GM18507 (cell line): ENCODE results near the gene TMCC1.
"Not testable (repeated sequence)": the region's sequence is repeated elsewhere in the genome, so short reads cannot be mapped to it uniquely, and the experiment has no call there.

Experiments
- DNase-seq: peaks from one replicate; pipeline ENCODE4 v3.0.0; 2011; ENCODE audit warnings: low read depth; ENCODE audit not compliant: insufficient read length; ENCODE audit errors: extremely low spot score
- FAIRE-seq: peaks from 2 replicates; lab custom pipeline; 2011; peaks lifted over from hg19 to GRCh38; lab: Jason Lieb, UNC

Gene TMCC1

DNA sequence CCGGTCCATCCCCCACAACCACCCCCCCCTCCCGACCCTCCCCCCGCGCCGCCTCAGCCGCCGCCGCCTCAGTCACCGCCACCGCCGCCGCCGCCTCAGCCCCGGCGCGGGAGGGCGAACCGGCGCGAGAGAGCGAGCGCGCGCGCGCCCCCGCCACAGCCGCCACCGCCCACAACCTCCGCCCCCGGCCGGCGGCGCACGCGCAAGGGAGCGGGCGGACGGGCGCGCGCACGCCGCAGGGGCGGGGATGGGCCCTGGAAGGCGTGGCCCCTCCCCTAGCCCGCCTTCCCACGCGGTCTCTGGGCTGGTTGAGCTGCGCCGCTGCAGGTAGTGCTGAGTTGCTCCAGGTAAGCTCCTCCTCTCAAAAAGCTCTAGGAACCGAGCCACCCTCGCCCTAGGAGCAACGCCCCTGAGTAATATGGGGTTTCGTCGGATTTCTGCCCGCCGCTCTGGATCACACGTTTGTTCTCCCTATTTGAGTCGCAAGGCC lies at the start of gene TMCC1:
TSS of gene TMCC1 (minus strand) at position 131 of the 490 bp plus-strand sequence.
- FAIRE-seq (peak; percentile 86), DNase-seq (peak; percentile 95)

DNA sequence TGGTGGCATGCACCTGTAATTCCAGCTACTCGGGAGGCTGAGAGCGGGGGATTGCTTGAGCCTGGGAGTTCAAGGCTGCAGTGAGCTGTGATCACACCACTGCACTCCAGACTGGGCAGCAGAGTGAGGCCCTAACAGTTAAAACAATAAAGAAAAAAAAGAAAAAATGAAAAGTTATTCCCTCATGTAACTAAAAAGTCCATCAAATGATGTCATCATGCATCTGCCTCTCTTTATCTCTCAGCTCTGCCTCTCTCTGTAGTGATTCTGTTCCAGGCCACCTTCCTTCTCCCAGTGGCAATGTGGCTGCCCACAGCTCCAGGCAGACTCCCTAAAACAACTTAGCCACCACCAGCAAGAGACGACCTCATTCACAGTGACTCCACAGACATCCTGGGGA lies 49.5 kb upstream of the TMCC1 start:
- no peak for DNase-seq
- no peak for FAIRE-seq

DNA sequence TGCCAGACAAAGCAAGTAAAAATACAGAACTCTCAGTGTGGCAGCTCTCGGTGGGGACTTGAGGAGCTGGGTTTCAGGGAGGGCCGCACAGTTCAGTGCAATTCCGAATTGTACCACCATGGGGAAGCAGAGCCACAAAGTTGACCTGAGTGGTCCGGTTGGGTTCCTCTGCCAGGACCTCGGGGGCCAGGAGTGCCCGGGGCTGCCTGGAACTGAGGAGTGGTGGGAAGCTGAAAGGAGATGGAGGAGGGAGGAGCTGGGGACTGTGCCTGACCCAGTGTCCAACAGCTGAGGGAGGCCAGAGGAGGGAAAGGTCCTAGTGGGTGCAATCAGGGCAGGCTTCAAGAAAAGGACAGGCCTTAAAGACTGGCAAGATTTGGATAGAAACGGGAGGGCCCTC lies 48.8 kb upstream of the TMCC1 start:
- FAIRE-seq (peak; percentile 76), DNase-seq (peak; percentile 29)

DNA sequence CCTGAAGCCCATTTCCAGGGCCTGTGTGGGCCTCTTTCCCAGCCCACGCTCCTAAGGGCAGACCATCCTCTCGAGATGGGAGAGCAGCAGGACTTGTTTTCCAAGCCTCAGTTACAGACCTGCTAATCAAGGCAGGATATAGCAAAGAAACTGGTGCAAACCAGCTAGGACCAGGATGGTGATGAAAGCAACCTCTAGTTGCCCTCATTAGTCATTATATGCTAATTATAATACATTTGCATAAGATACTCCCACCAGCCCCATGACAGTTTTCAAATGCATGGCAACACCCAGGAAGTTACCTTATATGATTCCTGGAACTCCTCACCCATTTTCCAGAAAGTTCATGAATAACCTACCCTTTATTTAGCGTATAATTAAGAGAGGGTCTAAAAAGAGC lies 46.6 kb upstream of the TMCC1 start:
- no peak for FAIRE-seq

DNA sequence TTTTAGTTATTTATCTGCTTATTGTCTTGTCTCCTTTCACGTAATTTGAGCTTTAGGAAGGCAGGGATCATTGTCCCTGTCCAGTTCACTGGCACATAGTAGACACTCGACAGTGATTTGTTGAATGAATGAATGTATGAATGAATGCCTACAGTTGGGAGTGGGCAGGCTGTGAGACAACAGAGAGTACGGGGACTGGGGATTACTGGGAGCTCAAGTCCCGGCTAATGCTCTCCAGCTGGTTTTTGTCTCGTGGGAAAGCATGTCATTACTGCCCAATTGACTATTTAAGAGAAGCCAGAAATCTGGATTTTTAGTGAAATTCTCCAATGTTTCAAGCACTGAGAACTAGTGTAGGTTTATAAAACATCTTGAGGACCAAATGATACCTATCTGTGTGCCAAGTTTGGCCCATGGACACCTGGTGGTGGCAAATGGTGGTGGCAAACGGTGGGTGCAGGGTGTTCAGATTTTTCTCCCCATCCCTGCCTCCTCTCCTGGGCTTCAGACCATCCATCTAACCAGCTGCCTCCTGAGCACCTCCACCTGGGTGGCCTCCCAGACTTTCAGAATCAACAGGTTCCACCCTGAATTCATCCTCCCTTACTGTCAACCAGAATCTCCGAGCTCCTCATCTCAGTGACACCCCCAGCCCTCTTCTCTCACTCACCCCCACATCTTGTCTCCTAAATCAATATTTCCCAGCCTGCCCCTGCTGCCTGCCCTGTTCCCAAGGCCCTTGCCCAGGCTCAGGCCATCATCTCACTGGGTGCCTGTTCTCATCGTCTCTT lies 44.8 kb upstream of the TMCC1 start:
- FAIRE-seq = no peak
- no peak for DNase-seq

More for the DNA sequence above, 46.6 kb upstream of the TMCC1 start:
- no peak for DNase-seq

DNA sequence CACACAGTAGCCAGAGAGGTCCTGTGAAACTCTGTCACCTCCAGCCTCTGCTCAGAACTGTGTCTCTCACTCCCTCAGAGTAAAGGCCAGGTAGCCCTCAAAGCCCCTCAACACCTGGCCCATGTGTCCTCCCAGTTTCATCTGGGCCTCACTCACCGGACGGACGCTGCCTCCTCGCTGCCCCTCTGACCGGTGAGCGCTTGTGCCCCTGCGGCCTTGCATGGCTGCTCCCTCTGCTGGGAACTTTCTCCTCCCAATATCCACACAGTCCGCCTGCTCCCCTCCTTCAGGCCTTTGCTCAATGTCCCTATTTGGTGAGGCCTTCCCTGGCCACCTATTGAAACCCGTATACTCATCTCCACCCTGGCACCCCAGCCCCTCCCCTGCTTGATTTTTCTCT lies 44.2 kb upstream of the TMCC1 start:
- DNase-seq (no peak), FAIRE-seq (no peak)

DNA sequence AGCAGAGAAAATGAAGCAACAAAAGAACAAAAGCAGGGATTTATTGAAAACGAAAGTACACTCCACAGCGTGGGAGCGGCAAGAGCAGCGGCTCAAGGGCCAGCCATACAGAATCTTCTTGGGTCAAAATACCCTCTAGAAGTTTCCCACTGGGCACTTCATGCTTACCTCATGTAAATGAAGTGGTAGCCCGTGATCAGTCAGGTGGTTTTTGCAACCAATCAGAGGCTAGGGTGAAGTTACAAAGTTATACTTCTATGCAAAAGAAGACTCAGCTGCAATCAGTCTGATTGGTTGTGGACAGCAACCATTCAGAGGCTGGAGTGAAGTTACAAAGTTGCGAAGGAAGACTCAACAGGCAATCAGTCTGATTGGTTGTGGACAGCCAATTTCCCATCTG lies 43.2 kb upstream of the TMCC1 start:
- no peak for DNase-seq
- FAIRE-seq = no peak

DNA sequence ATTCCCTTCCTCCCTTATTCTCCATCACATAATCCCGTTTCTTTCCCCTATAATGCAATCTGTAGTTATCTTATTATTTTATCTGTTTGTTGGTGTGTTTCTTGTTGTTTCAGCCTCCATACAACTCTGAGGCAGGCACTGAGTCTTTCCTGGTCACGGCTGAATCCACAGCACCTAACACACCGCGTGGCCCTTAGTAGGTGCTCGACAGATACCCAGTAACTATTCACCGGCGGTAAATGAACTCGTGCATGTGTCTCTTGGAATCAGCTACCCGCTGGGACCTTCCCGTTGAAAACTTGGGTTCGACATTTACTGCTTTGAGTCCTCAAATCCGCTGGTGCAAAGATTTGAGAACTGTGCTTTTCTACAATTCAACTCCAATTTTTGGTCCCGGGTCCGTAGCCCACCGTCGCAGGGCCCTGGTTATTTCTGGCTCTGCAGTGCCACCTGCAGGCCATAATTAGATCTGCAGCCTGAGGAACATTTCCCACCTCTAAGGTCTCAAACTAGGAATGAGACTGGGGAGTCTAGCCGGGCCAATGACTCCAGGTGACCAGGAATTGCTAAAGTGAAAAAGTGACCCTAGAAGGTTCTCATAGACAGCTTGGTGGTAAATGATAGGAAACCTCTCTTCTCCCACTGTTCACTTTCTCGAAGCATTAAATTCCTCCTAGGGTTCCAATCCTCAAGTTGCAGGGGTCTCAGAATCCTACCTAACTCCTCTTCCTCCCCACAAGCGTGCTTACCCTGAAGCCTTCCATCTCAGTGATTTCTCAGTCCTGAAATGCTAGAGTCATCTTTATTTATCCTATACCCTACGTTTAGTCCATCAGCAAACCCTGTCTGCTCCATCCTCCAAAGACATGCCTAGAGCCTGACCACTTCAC lies 41.0 kb upstream of the TMCC1 start:
- peak; percentile 70 for FAIRE-seq

DNA sequence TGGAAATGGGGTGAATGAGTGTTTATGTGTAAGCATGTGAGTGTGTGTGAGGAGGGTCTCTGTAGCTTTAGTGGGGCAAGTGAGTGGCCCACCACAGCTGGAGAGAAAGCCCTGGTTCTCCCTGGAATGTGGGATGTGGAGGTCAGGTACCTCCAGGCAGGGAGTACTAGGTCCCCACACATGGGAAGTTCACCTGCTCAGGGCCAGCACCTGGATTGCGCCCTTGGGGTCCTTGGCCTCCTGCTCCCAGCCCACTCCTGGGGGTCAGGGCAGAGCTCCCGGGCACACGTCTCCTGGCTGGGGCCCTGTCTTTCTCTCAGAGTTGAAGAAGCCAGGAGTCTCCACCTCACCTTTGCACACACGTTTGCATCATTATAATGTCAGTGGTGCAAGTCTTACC lies 40.0 kb upstream of the TMCC1 start:
- no peak for FAIRE-seq
- DNase-seq = no peak

More for the DNA sequence above, 41.0 kb upstream of the TMCC1 start:
- DNase-seq = no peak

DNA sequence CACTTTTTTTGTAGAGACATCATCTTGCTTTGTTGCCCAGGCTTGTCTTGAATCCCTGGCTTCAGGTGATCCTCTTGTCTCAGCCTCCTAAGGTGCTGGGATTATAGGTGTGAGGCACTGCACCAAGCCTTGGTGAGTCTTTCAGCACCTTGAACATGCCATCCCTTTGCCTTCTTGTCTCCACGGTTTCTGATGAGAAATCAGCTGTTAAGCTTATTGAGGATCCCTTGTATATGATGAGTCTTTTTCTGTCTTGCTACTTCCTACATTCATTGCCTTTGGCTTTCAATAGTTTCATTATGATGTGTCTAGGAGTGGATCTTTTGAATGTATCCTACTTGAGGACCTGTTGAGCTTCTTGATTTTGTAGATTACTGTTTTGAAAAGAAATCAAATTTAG lies 35.9 kb upstream of the TMCC1 start:
- no peak for FAIRE-seq
- no peak for DNase-seq

DNA sequence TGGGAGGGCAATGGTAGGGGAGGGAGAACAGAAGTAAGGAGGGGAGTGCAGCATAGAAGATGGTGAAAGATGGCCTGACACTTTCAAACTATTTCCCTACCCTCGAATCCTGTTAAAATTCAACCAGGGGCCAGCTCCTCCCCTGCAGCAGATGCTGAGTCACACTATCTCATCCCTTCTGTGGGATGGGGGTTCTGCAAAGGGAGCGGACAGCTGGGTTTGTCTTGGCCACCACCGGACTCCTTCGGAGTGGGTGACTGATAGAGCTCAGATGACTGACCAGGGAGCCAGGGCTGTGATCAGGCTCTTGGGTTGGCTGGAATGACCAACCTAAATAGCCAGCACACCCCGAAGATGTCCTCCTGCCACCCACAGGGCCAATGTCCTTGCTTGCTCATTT lies 33.6 kb upstream of the TMCC1 start:
- no peak for DNase-seq
- no peak for FAIRE-seq

DNA sequence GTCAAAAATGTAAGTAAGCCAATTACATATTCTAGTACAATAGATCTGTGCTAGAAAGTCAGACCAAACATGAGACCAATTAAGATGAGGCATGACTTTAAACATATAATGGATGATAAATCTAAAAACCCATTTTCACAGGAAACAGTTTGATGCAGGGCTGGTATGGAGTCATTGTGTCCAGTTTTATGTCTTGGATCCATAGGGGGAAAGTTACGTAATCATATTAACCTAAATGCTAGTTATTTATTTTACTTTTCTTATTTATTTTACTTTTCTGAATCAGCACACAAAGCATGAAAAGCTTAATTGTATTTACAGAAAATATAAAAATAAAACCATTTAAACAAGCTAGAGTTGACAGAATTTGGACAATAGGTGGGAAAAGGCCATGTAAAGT lies 26.3 kb upstream of the TMCC1 start:
- FAIRE-seq = no peak

DNA sequence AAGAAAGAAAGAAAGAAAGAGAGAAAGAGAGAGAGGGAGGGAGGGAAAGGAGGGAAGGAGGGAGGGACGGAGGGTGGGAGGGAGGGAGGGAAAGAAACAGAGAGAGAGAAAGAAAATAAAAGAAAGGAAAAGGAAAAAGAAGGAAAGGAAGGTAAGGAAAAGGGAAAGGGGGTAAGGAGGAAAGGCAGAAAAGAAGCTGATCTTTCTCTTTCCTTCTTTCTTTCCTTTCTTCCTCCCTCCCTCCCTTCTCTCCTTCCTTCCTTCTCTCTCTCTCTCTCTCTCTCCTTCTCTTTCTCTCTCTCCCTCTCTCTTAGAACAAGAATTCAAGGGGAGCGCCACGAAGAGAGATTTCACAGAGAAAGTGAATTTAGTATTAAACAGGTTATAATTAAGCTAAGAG lies 25.8 kb upstream of the TMCC1 start:
- DNase-seq (no peak), FAIRE-seq (no peak)

More for the DNA sequence above, 26.3 kb upstream of the TMCC1 start:
- DNase-seq = no peak

DNA sequence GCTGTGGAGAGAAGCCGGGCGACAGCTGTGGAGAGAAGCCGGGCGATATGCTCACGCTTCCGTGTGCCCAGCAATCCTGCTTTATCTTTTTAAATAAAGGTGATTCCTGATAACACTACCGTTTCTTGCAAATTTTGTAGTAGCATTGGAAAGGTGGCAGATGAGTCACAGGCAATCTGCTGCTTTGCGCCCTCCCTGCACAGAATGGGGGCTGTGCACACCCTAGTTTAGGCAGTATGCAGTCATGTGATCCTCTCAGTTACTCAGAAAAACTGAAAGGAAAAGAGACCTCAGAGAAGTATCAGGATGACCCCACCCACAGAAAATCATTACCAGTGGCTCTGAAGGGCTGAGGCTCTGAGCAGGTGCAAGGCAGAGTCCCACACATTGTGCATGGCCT lies 24.9 kb upstream of the TMCC1 start:
- FAIRE-seq (no peak), DNase-seq (no peak)

DNA sequence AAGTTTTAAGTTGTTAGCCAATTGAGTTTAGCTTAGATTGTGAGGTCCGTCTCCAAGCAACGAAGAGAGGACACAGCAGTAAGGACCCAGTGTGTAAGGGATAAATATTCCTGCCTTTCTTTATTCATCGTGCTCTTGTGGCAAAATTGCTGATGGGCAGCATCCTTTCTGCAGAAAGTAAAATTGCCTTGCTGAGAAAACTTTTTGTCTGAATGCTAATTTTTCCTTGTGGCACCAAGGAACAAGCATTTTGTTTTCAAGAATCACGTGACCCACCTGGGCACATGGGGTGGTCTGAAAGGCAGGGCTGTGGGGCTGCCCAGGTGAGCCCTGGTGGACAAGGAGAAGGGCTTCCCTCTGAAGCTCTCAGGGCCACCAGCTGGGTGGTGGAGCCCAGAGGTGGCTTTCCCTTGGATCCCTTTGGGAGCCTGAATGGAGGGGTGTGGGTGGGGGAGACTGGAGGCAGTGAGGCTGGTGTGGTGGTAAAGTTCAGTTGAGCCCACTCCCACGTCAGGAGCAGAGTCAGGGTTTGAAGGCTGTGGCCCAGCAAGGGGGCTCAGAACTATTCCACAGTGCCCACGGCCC lies 24.0 kb upstream of the TMCC1 start:
- FAIRE-seq = no peak
- no peak for DNase-seq

DNA sequence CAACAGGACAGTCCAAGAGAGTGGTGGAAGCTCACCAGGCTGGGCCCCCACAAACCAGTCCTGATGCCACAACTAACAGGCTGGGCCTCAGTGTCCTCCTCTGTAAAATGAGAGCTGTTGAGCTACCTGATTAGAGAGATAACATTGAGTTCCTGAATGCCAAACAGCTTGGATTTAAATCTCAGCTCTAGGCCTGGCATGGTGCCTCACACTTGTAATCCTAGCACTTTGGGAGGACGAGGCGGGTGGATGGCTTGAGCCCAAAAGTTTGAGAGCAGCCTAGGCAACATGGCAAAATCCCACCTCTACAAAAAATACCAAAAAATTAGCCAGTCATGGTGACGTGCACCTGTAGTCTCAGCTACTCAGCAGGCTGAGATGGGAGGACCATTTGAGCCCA lies 20.1 kb upstream of the TMCC1 start:
- FAIRE-seq (no peak), DNase-seq (no peak)

DNA sequence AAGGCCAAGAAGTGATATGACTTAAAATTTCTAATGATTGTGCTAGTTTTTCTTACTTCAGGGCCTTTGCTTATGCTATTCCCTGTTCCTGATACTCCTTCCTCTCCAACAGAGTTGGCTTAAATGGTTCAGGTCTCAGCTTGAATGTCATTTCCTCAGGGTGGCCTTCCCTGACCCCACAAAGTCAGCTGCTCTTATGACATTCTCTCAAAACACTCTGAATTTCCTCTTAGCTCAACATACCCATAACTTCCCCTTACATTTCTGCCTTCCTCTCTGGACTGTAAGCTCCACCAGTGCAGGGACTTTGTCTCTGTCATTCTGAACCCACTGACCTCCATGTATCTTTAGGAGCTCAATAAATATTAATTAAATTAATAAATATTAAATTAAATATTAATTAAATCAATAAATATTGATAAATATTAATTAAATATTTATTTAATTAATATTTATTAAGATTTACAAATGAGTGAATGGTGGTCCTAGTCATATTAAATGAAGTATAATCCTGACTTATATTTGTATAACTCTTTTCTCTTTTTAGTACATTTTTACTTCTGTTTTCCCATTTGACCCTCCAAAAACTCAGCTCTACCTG lies 17.9 kb upstream of the TMCC1 start:
- DNase-seq (no peak), FAIRE-seq (no peak)

DNA sequence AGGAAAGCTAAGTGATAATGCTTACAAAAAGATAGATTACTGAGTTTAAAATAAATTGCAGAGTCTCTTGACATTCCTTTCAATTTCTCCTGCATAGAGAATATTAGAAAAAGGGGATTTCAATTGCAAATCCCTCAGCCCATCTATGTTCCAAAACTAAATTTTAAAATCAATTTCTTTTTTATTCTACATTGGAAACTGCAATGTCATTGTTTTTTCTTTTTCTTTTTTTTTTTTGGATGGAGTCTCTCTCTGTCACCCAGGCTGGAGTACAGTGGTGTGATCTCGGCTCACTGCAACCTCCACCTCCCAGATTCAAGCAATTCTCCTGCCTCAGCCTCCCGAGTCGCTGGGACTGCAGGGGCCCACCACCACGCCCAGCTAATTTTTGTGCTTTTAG lies 15.7 kb upstream of the TMCC1 start:
- not testable (repeated sequence) for DNase-seq, FAIRE-seq

DNA sequence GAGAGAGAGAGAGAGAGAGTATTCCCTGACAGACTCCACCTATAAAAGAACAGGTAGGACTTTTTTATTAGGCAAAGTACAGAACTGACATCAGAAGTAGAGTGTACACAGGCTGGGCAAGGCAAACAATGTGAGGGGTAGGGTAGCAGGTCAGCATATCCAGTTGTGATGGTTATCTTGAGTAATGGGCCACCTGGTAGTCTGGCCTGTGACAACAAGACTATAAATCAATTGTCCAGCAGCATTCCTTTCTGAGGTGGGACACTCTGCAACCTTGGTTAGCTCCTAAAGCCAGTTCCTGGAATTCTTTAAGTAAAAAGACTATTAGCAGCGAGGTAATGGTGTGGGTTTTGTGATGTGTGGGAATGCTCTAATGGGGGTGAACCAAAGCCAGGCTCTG lies 14.9 kb upstream of the TMCC1 start:
- DNase-seq = no peak
- no peak for FAIRE-seq

DNA sequence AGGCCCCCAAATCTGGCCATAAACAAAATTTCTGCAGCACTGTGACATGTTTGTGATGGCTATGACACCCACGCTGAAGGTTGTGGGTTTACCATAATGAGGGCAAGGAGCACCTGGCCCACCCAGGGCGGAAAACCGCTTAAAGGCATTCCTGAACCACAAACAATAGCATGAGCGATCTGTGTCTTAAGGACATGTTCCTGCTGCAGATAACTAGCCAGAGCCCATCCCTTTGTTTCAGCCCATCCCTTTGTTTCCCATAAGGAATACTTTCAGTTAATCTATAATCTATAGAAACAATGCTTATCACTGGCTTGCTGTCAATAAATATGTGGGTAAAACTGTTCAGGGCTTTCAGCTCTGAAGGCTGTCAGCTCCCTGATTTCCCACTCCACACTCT lies 7.8 kb upstream of the TMCC1 start:
- not testable (repeated sequence) for FAIRE-seq, DNase-seq
